HepG2 (cell line): ENCODE results near the gene UBL5. TPM values are rescaled to one million over a fixed set of nuclear protein-coding genes. Genes with fewer than 3 reads are reported as not detected.
A peak's percentile ranks its signal among the peaks of the same experiment; 100 is the strongest.

Experiments
- CCAR2 ChIP-seq: fragments of 200-400 bp; formaldehyde crosslinking; optimal IDR thresholded peaks from 2 replicates; pipeline ENCODE3; 2018; ENCODE audit warnings: low read depth, mild to moderate bottlenecking, low read length, moderate library complexity
- FOXA3 ChIP-seq: IDR thresholded peaks from 2 replicates; pipeline ENCODE4 v1.6.1; 2016; ENCODE audit warnings: missing genetic modification reagents, missing compliant biosample characterization
- FOXP1 ChIP-seq, 2 experiments: fragments of 450-650 bp in 1 of 2; IDR thresholded peaks; 2 replicates each; pipeline ENCODE4 v1.6.1; 2017 to 2018; ENCODE audit warnings: antibody characterized with exemption in 1 of 2
- HOXD1 ChIP-seq: sonication (generic); formaldehyde crosslinking; IDR thresholded peaks from 2 replicates; pipeline ENCODE4 v1.5.0; 2020; ENCODE audit warnings: missing genetic modification reagents
- KDM3A ChIP-seq: IDR thresholded peaks from 2 replicates; pipeline ENCODE4 v1.6.1; 2018; ENCODE audit warnings: low read depth, missing compliant biosample characterization
- KLF12 ChIP-seq: sonication (generic); formaldehyde crosslinking; IDR thresholded peaks from 2 replicates; pipeline ENCODE4 v1.4.0; 2020; ENCODE audit warnings: missing genetic modification reagents, borderline replicate concordance
- KMT2A ChIP-seq: sonication (generic); formaldehyde crosslinking; IDR thresholded peaks from 2 replicates; pipeline ENCODE4 v1.4.0; 2020; ENCODE audit warnings: missing genetic modification reagents
- LRRFIP1 ChIP-seq: sonication (generic); formaldehyde crosslinking; conservative IDR thresholded peaks from 2 replicates; pipeline ENCODE4 v1.4.0; 2020; ENCODE audit warnings: missing genetic modification reagents
- NR2F6 ChIP-seq, 2 experiments: IDR thresholded peaks; 2 replicates each; pipeline ENCODE4 v1.6.1; 2016; ENCODE audit warnings: antibody characterized with exemption in 1 of 2, mild to moderate bottlenecking in 1 of 2
- PLRG1 ChIP-seq: fragments of 450-650 bp; conservative IDR thresholded peaks from 2 replicates; pipeline ENCODE4 v1.6.1; 2016
- RORA ChIP-seq: sonication (generic); formaldehyde crosslinking; IDR thresholded peaks from 2 replicates; pipeline ENCODE4 v1.5.0; 2020; ENCODE audit warnings: mild to moderate bottlenecking, missing genetic modification reagents, moderate library complexity
- SIX1 ChIP-seq: sonication (generic); formaldehyde crosslinking; IDR thresholded peaks from 2 replicates; pipeline ENCODE4 v1.4.0; 2020; ENCODE audit warnings: missing genetic modification reagents, borderline replicate concordance
- TCF12 ChIP-seq, 2 experiments: fragments of 450-650 bp in 1 of 2; sonication (generic) in 1 of 2; formaldehyde crosslinking in 1 of 2; IDR thresholded peaks; 2 replicates each; pipeline versions ENCODE4 v1.6.1 to v1.8.0; 2017 to 2022; ENCODE audit warnings: antibody characterized with exemption in 1 of 2, mild to moderate bottlenecking in 1 of 2, missing genetic modification reagents in 1 of 2, moderate library complexity in 1 of 2
- TP53 ChIP-seq: sonication (generic); formaldehyde crosslinking; conservative IDR thresholded peaks from 2 replicates; pipeline ENCODE4 v1.4.0; 2020; ENCODE audit warnings: missing genetic modification reagents
- WIZ ChIP-seq: sonication (generic); formaldehyde crosslinking; IDR thresholded peaks from 2 replicates; pipeline ENCODE4 v1.5.1; 2020; ENCODE audit warnings: mild to moderate bottlenecking, missing genetic modification reagents
- ZBTB25 ChIP-seq: IDR thresholded peaks from 2 replicates; pipeline ENCODE4 v1.6.1; 2018; ENCODE audit warnings: missing genetic modification reagents
- ZNF138 ChIP-seq: sonication (generic); formaldehyde crosslinking; IDR thresholded peaks from 2 replicates; pipeline ENCODE4 v1.5.0; 2020; ENCODE audit warnings: mild to moderate bottlenecking, low read depth, missing genetic modification reagents
- ZNF205 ChIP-seq: IDR thresholded peaks from 2 replicates; pipeline ENCODE4 v1.6.1; 2018; ENCODE audit warnings: missing biosample characterization, missing genetic modification reagents
- polyA plus RNA-seq, 8 experiments: library from polyadenylated mRNA; depleted of rRNA in 3 of 8; stranded (reverse) in 7 of 8; unstranded in 1 of 8; fragments of >200 nt; fragmentation: Illumina TruSeq in 4 of 8; extraction: Trizol in 4 of 8; gene quantifications; 2 replicates each; pipeline versions ENCODE4 v1.2.1 to v1.2.3, GENCODE V29; 2011 to 2016; ENCODE audit warnings: low read depth in 4 of 8, missing spikeins in 1 of 8, mixed read lengths in 1 of 8; ENCODE audit not compliant: insufficient read depth in 1 of 8
- total RNA-seq, 5 experiments: library from RNA; depleted of rRNA; stranded (reverse); fragments of >200 nt; fragmentation: Illumina TruSeq; extraction: Trizol; gene quantifications; 2 replicates each; pipeline ENCODE4 v1.2.3, GENCODE V29; 2016; ENCODE audit warnings: low read depth in 1 of 5
- TF ChIP-seq, protein P1 (sequence below): sonication (generic); formaldehyde crosslinking; IDR thresholded peaks from 2 replicates; pipeline ENCODE4 v1.8.0; 2023; ENCODE audit warnings: mild to moderate bottlenecking, missing genetic modification reagents
- TF ChIP-seq, protein P2 (sequence below): IDR thresholded peaks from 2 replicates; pipeline ENCODE4 v1.6.1; 2016; ENCODE audit warnings: missing biosample characterization, missing genetic modification reagents, low read depth

The UBL5 gene
- total and polyA plus RNA-seq, 2 of the 13 experiments (the other 11 are each of a cell fraction or from before 2014, with no cell fraction given) = 373 to 487 TPM

- TF ChIP-seq ZBTB25 (CRISPR knock-in tag) (no peak; the same call in 1 of the 2 replicates), KDM3A (CRISPR knock-in tag) (peak; percentile 45; the same call in 1 of the 2 replicates), KLF12 (CRISPR knock-in tag) (no peak), ZNF205 (CRISPR knock-in tag) (no peak), PLRG1 (no peak), TCF12 (IDR thresholded peaks at IDR 0.05) (no peak), TCF12 (CRISPR knock-in tag; IDR thresholded peaks at IDR 0.05) (0 out of 2 replicates have a peak, but pooled peaks have one; percentile 28), RORA (CRISPR knock-in tag) (no peak), LRRFIP1 (CRISPR knock-in tag) (no peak), SIX1 (CRISPR knock-in tag) (no peak), FOXP1 (IDR thresholded peaks at IDR 0.05) (no peak), FOXP1 (CRISPR knock-in tag; IDR thresholded peaks at IDR 0.05) (no peak), FOXA3 (CRISPR knock-in tag) (peak; percentile 22; the same call in 1 of the 2 replicates), ZNF138 (CRISPR knock-in tag) (no peak), HOXD1 (CRISPR knock-in tag) (no peak), TP53 (no peak), WIZ (CRISPR knock-in tag) (0 out of 2 replicates have a peak, but pooled peaks have one; percentile 21), KMT2A (CRISPR knock-in tag) (no peak), CCAR2 (no peak), NR2F6 (IDR thresholded peaks at IDR 0.05) (no peak), NR2F6 (CRISPR knock-in tag; IDR thresholded peaks at IDR 0.05) (no peak)
- TF ChIP-seq, protein P1, sequence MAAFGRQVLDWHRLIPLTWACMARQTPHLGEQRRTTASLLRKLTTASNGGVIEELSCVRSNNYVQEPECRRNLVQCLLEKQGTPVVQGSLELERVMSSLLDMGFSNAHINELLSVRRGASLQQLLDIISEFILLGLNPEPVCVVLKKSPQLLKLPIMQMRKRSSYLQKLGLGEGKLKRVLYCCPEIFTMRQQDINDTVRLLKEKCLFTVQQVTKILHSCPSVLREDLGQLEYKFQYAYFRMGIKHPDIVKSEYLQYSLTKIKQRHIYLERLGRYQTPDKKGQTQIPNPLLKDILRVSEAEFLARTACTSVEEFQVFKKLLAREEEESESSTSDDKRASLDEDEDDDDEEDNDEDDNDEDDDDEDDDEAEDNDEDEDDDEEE (CRISPR knock-in tag) = peak; percentile 62; the same call in 1 of the 2 replicates
- TF ChIP-seq, protein P2, sequence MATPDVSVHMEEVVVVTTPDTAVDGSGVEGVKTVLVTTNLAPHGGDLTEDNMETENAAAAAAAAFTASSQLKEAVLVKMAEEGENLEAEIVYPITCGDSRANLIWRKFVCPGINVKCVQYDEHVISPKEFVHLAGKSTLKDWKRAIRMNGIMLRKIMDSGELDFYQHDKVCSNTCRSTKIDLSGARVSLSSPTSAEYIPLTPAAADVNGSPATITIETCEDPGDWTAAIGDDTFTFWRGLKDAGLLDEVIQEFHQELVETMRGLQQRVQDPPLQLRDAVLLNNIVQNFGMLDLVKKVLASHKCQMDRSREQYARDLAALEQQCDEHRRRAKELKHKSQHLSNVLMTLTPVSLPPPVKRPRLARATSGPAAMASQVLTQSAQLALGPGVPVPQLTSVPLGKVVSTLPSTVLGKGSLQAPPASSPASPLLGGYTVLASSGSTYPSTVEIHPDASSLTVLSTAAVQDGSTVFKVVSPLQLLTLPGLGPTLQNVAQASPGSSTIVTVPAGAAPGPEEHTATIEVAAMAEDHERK (CRISPR knock-in tag) = no peak
Measured at GRCh38 chr19:9785367-9786331, 42.1 kb upstream of the UBL5 start (continued).
